HepG2 (cell line): ENCODE measurements around the gene SPATA21. TPM values are rescaled to one million over a fixed set of nuclear protein-coding genes. Genes with fewer than 3 reads are reported as not detected.

Experiments used
- CC2D1A ChIP-seq: sonication (generic); formaldehyde crosslinking; IDR thresholded peaks from 2 replicates; pipeline ENCODE4 v1.8.1; 2023; ENCODE audit warnings: mild to moderate bottlenecking, missing genetic modification reagents
- CEBPB ChIP-seq: IDR thresholded peaks from 2 replicates; pipeline ENCODE4 v1.6.1; 2011; ENCODE audit warnings: low read depth, low read length, improper control_type of control experiment, borderline replicate concordance
- JARID2 ChIP-seq: sonication (generic); formaldehyde crosslinking; IDR thresholded peaks from 2 replicates; pipeline ENCODE4 v1.8.1; 2023; ENCODE audit warnings: missing genetic modification reagents, inconsistent platforms; ENCODE audit not compliant: insufficient replicate concordance
- KDM2A ChIP-seq: sonication (generic); formaldehyde crosslinking; IDR thresholded peaks from 2 replicates; pipeline ENCODE4 v1.4.0; 2020; ENCODE audit warnings: low read depth, missing genetic modification reagents, borderline replicate concordance
- MAX ChIP-seq: IDR thresholded peaks from 2 replicates; pipeline ENCODE4 v1.6.1; 2012; ENCODE audit warnings: inconsistent platforms
- MTF1 ChIP-seq: sonication (generic); formaldehyde crosslinking; IDR thresholded peaks from 2 replicates; pipeline ENCODE4 v1.5.0; 2020; ENCODE audit warnings: missing genetic modification reagents
- POGK ChIP-seq: sonication (generic); formaldehyde crosslinking; conservative IDR thresholded peaks from 2 replicates; pipeline ENCODE4 v1.8.0; 2022; ENCODE audit warnings: mild to moderate bottlenecking, moderate library complexity, missing genetic modification reagents
- U2AF2 ChIP-seq: fragments of 200-400 bp; formaldehyde crosslinking; IDR thresholded peaks from 2 replicates; pipeline ENCODE4 v1.6.1; 2017; ENCODE audit warnings: low read depth, mild to moderate bottlenecking, low read length
- ZBTB42 ChIP-seq: sonication (generic); formaldehyde crosslinking; IDR thresholded peaks from 2 replicates; pipeline ENCODE4 v1.5.0; 2020; ENCODE audit warnings: mild to moderate bottlenecking, missing genetic modification reagents
- ZNF605 ChIP-seq: sonication (generic); formaldehyde crosslinking; IDR thresholded peaks from 2 replicates; pipeline ENCODE4 v1.8.0; 2022; ENCODE audit warnings: mild to moderate bottlenecking, missing genetic modification reagents
- ZNF614 ChIP-seq: IDR thresholded peaks from 2 replicates; pipeline ENCODE4 v1.6.1; 2018; ENCODE audit warnings: missing biosample characterization, missing genetic modification reagents, inconsistent platforms, borderline replicate concordance
- ZNF775 ChIP-seq: sonication (generic); formaldehyde crosslinking; IDR thresholded peaks from 2 replicates; pipeline ENCODE4 v1.4.0; 2020; ENCODE audit warnings: missing genetic modification reagents, mild to moderate bottlenecking, moderate library complexity, borderline replicate concordance
- ZNF788 ChIP-seq: sonication (generic); formaldehyde crosslinking; IDR thresholded peaks from 2 replicates; pipeline ENCODE4 v1.5.0; 2020; ENCODE audit warnings: mild to moderate bottlenecking, missing genetic modification reagents, borderline replicate concordance
- ZSCAN22 ChIP-seq: sonication (generic); formaldehyde crosslinking; IDR thresholded peaks from 2 replicates; pipeline ENCODE4 v1.4.0; 2020; ENCODE audit warnings: mild to moderate bottlenecking, missing genetic modification reagents
- polyA plus RNA-seq, 8 experiments: library from polyadenylated mRNA; depleted of rRNA in 3 of 8; stranded (reverse) in 7 of 8; unstranded in 1 of 8; fragments of >200 nt; fragmentation: Illumina TruSeq in 4 of 8; extraction: Trizol in 4 of 8; gene quantifications; 2 replicates each; pipeline versions ENCODE4 v1.2.1 to v1.2.3, GENCODE V29; 2011 to 2016; ENCODE audit warnings: low read depth in 4 of 8, missing spikeins in 1 of 8, mixed read lengths in 1 of 8; ENCODE audit not compliant: insufficient read depth in 1 of 8
- total RNA-seq, 5 experiments: library from RNA; depleted of rRNA; stranded (reverse); fragments of >200 nt; fragmentation: Illumina TruSeq; extraction: Trizol; gene quantifications; 2 replicates each; pipeline ENCODE4 v1.2.3, GENCODE V29; 2016; ENCODE audit warnings: low read depth in 1 of 5

The SPATA21 gene
- total and polyA plus RNA-seq, 2 of the 13 experiments (the other 11 are each of a cell fraction or from before 2014, with no cell fraction given): 0.80 to 1.4 TPM

- TF ChIP-seq CEBPB: no peak
- TF ChIP-seq JARID2 (CRISPR knock-in tag): no peak
- TF ChIP-seq CC2D1A (CRISPR knock-in tag): no peak
- no peak for TF ChIP-seq ZNF788 (CRISPR knock-in tag)
- 0 out of 2 replicates have a peak, but pooled peaks have one; percentile 61 for TF ChIP-seq MAX
- TF ChIP-seq ZSCAN22 (CRISPR knock-in tag): no peak
- TF ChIP-seq KDM2A (CRISPR knock-in tag): no peak
- no peak for TF ChIP-seq ZBTB42 (CRISPR knock-in tag)
- peak; percentile 42; the same call in 1 of the 2 replicates for TF ChIP-seq ZNF614 (CRISPR knock-in tag)
- TF ChIP-seq MTF1 (CRISPR knock-in tag): no peak
- no peak for TF ChIP-seq POGK (CRISPR knock-in tag)
- no peak for TF ChIP-seq ZNF605 (CRISPR knock-in tag)
- no peak for TF ChIP-seq U2AF2
- no peak for TF ChIP-seq ZNF775 (CRISPR knock-in tag)
Observed at GRCh38 chr1:16366722-16367257, 70.4 kb downstream of the SPATA21 start, which contains the start of gene SZRD1 (continued).
